ENCODE measurements around the gene FARSB.

The FARSB gene

DNA sequence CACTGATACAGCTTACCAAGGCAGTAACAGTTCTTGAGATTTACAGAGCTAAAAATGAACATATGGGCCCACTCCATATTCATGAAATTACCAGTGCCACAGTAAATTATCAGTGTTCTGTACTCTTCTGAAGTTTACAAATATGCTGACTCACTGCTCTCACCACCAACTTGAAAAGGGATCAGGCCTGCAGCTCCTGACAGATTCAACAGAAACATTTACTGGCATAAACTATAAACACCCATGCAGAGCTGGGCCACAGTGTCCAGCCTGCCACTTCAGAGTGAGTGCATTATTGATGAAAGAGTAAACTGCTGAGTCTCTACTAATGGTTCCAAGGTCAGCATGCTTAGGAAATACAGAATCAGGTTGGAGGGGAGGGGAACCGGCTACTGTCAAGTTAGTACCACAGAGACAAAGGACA, 83.1 kb downstream of the FARSB start:
- Mint-ChIP-seq H3K4me1 (peaks cover 13% of the 10 kb centered on the region), H3K36me3 (peaks cover 19% of the 10 kb centered on the region)
- no peak for DNase-seq

DNA sequence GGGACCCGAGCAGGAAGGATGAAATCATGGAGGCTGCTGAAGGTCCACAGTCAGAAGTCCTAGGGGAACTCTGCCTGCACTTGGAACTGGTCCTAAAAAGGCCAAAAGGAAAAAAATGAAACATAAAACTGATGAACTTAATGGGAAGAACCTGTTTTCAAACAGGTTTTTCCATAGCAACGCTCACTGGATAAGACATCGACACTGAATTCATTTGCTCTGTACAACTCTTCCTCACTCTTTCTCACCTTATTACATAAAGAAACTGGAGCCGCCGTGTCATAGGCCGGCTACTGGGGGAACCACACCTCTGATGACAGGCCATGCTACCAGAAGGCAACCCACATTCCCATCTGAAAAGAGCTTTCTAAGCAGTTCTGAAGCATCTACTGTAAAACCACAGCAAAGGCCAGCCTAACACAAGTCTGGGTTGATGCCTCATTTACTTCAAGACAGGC, 83.6 kb downstream of the FARSB start:
- peaks cover 13% of the 10 kb centered on the region for H3K4me1 Mint-ChIP-seq
- H3K27me3 Mint-ChIP-seq, result no peaks in the 10 kb centered on the region
- peaks cover 19% of the 10 kb centered on the region for H3K36me3 Mint-ChIP-seq
- DNase-seq, result no peak
- peak overlapping the region; percentile 16 for H3K27ac Mint-ChIP-seq
- CTCF ChIA-PET, result interaction anchor here (1.7 kb wide), 1 partner anchor 10 kb away, joined by 7 read pairs; no protein-coding TSS in a partner anchor
- no peaks in the 10 kb centered on the region for H3K9me3 Mint-ChIP-seq
- H3K4me3 Mint-ChIP-seq, result no peak overlapping the region

More for the DNA sequence above, 83.1 kb downstream of the FARSB start:
- Mint-ChIP-seq H3K27ac (peak overlapping the region; percentile 35), H3K9me3 (no peaks in the 10 kb centered on the region), H3K27me3 (no peaks in the 10 kb centered on the region), H3K4me3 (no peak overlapping the region)
- CTCF ChIA-PET, result interaction anchor here (1.7 kb wide), 1 partner anchor 10 kb away, joined by 7 read pairs; no protein-coding TSS in a partner anchor

DNA sequence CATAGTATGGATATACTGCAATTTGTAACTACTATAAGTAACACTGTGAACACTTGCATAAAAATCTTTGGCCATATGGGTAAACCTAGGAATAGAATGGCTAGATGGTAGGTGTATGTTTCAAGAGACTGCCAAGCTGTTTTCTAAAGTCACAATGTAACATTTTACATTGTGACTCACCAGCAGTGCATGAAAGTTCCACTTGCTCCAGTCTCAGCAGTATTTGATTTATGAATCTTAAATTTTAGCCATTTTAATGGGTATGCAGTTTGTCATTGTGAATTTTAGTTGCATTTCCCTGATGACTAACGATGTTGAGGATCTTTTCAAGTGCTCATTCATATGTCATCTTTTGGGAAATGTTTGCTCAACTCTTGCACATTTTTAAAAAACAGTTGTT, 86.1 kb downstream of the FARSB start:
- CTCF ChIA-PET, result interaction anchor here (1.2 to 1.4 kb wide), 2 partner anchors 8 to 19 kb away, joined by 3 to 5 read pairs; no protein-coding TSS in a partner anchor
- no peaks in the 10 kb centered on the region for H3K27me3 Mint-ChIP-seq
- no peak overlapping the region for H3K4me3 Mint-ChIP-seq
- H3K27ac Mint-ChIP-seq, result no peak overlapping the region
- H3K36me3 Mint-ChIP-seq, result peaks cover 28% of the 10 kb centered on the region
- peaks cover 13% of the 10 kb centered on the region for H3K4me1 Mint-ChIP-seq
- no peaks in the 10 kb centered on the region for H3K9me3 Mint-ChIP-seq
- no peak for DNase-seq

DNA sequence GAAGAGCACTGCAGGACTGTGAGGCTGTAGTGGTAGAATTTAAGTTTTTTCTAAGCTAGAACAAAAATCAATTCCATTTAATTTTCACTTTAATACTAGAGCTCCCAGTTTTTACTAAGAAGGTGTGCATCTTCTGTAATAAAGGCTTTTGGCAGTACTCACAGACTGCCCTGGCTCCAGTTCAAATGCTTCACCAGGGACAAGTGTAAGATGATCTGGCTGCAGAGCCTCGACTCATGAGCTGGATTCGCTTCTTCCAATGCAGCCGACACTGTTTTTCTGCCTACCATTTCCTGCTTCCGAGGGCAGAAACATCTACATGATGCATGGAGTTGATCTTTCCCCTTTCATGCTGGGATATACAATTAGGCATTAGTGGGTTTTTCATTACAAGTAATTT, 87.0 kb downstream of the FARSB start:
- Mint-ChIP-seq H3K9me3 (no peaks in the 10 kb centered on the region), H3K4me1 (peaks cover 12% of the 10 kb centered on the region), H3K27ac (no peak overlapping the region), H3K36me3 (peaks cover 24% of the 10 kb centered on the region), H3K27me3 (no peaks in the 10 kb centered on the region), H3K4me3 (no peak overlapping the region)
- CTCF ChIA-PET, result interaction anchor here (1.2 kb wide), 1 partner anchor 18 kb away, joined by 3 read pairs; no protein-coding TSS in a partner anchor
- no peak for DNase-seq

DNA sequence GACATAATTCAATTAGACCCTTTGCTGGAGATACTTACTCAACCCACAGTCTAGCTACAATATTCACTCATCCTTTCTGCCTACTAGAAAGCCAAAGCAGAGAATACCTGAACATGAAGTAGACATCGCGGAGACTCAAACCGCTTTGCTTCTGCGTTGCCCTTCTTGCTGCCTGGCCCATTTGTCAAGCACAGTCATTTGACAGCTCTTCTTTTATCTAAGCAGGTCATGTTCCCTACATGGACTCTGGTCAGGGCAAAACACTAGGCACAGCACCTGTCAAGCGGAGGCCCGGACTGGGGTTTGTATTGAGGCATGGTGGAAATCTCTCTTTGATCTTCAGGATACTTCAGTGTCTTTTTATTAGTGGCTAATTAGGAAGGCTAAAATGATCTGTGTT, 89.7 kb downstream of the FARSB start:
- Mint-ChIP-seq H3K4me3 (no peak overlapping the region), H3K27ac (no peak overlapping the region), H3K4me1 (no peaks in the 10 kb centered on the region), H3K36me3 (peaks cover 17% of the 10 kb centered on the region), H3K27me3 (no peaks in the 10 kb centered on the region), H3K9me3 (no peaks in the 10 kb centered on the region)
- DNase-seq, result no peak
- CTCF ChIA-PET, result no interaction called here

DNA sequence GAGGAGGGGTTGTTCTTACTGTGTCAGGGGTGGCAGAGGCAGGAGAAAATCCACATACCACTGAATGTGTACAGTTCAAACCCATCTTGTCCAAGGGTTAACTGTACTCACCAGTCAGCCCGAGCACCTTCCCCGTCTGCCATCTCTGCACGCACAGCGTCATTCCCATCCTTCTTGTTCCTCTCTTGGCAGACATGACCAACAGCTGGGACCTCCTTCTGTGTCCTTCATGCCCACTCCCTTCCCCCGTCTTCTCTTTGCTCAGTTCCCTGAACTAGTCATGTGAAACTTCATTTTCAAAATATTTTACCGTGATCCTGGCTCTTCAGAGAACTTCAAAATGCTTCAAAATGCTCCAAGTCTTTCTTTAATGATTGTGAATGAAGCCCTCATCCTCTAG, 92.0 kb downstream of the FARSB start:
- Mint-ChIP-seq H3K4me1 (no peaks in the 10 kb centered on the region), H3K4me3 (no peak overlapping the region), H3K27me3 (no peaks in the 10 kb centered on the region), H3K36me3 (peaks cover 12% of the 10 kb centered on the region), H3K27ac (no peak overlapping the region), H3K9me3 (no peaks in the 10 kb centered on the region)
- CTCF ChIA-PET, result interaction anchor here (5.6 kb wide), 1 partner anchor 245 kb away, joined by 60 read pairs; no protein-coding TSS in a partner anchor
- DNase-seq, result no peak

DNA sequence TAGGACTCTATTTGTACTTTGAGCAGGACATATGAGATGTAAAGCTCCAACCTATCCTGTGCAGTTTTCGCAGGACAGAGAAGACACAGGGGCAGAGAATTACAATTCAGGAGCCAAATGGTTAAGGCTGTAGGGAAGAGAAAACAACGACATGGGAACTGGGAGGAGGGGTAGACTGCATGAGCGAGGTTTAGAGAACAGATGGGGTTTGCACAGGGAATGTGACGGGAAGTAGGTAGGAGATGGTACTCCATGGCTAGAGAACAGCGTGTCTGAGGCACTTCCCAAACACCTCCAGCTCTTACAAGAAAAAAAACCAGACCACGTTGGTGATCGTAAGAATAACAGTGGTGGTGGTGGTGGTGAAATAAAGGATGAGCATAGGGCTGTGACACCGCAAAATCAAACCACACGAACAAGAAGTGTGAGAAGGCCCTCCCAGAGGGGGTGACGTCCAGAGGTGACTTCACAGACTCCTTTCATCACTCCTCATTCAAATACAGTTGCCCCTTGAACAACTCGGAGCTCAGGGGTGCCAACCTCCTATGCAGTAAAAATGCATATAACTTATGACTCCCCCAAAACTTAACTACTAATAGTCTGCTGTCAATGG, 92.7 kb downstream of the FARSB start:
- no peaks in the 10 kb centered on the region for H3K27me3 Mint-ChIP-seq
- H3K4me3 Mint-ChIP-seq, result no peak overlapping the region
- H3K27ac Mint-ChIP-seq, result no peak overlapping the region
- peaks cover 11% of the 10 kb centered on the region for H3K36me3 Mint-ChIP-seq
- H3K4me1 Mint-ChIP-seq, result no peaks in the 10 kb centered on the region
- no peaks in the 10 kb centered on the region for H3K9me3 Mint-ChIP-seq
- DNase-seq, result no peak
- CTCF ChIA-PET, result interaction anchor here (1.7 to 5.6 kb wide), 2 partner anchors 9 to 245 kb away, joined by 7 to 60 read pairs; no protein-coding TSS in a partner anchor

DNA sequence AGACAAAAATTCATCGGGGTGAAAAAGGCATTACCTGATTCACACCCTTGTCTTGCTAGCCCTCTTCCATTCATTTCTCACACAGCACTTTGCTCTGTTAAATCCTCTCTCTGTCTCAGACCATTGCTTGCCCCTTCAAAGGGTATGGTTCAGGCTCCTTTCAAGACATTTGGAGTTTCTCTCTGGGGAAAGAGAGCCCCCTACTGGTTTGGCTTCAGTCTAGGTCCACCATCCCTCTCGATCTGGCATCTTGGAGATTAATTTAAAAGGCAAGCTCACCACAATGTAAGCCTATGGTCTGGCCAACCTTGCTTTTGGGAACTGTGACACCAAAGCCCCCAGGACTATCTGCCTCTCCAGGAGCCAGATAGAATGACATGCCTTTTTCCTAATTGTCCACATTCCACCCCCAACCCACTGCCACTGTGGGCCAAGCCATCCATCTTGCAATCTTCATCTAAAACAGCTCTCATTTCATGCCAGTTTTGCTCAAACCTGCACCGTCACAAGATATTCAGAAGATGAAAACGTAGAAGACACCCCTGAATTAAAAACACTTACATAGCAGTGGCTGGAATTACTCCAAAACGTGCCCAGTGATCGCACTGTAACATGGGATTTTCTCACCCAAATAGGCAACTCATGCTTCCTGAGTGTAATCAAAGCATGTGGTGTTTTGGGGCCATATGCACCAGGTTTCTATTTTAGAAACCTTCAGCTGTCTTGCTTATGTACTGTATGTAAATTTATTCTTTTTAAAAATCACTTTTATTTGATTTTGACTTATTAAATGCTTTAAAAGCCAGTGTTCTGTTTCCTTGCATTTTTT, 93.9 kb downstream of the FARSB start:
- Mint-ChIP-seq H3K27ac (no peak overlapping the region), H3K9me3 (no peaks in the 10 kb centered on the region), H3K4me1 (no peaks in the 10 kb centered on the region), H3K27me3 (no peaks in the 10 kb centered on the region), H3K36me3 (peaks cover 11% of the 10 kb centered on the region), H3K4me3 (no peak overlapping the region)
- CTCF ChIA-PET, result interaction anchor here (0.5 to 5.6 kb wide), 16 partner anchors 8 to 1985 kb away, joined by 3 to 60 read pairs (median 3); no protein-coding TSS in a partner anchor
- peak; percentile 43 for DNase-seq

DNA sequence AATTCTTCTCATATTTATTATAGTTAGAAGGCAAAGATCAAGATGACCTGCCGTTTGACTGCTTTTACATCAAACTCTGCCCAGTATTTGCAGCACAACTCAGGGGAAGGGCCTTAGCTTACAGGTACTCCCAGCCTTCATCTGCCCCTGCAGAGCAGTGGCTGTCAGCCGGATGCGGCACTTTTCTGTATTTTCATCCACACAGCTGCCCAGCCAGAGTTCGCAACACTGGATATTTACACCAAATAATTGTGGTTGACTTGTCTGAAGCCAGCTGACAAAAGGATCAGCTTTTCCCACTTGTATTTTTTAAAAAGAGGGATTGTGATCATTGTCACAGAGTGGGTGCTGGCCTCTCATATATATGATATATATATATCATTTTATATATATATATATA, 94.7 kb downstream of the FARSB start:
- no peak overlapping the region for H3K4me3 Mint-ChIP-seq
- H3K27ac Mint-ChIP-seq, result no peak overlapping the region
- H3K36me3 Mint-ChIP-seq, result peaks cover 3% of the 10 kb centered on the region
- no peak for DNase-seq
- H3K27me3 Mint-ChIP-seq, result no peaks in the 10 kb centered on the region
- no peaks in the 10 kb centered on the region for H3K4me1 Mint-ChIP-seq
- no peaks in the 10 kb centered on the region for H3K9me3 Mint-ChIP-seq
- CTCF ChIA-PET, result interaction anchor here (1.2 to 5.6 kb wide), 6 partner anchors 9 to 505 kb away, joined by 3 to 60 read pairs (median 4); no protein-coding TSS in a partner anchor

DNA sequence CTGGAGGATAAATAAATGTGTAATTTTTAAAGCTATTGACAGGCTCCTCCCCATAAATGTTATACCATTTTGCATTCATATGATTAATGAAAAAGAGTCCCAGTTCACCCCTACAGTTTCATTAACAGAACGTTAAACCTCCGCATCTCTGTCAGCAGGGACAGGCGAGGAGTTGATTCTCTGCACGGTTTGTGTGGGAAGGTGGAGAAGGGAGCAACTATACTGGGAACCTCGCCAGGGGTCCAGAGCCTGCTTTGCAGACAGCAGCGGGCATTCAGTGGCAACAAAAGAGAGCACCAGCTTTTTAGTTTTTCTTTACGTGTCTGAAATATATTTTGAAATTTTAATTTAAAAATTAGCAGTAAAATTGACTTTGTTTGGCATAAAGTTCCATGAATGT, 101.4 kb downstream of the FARSB start:
- CTCF ChIA-PET, result interaction anchor here (1.2 kb wide), 1 partner anchor 236 kb away, joined by 3 read pairs; no protein-coding TSS in a partner anchor
- H3K9me3 Mint-ChIP-seq, result no peaks in the 10 kb centered on the region
- no peaks in the 10 kb centered on the region for H3K27me3 Mint-ChIP-seq
- no peaks in the 10 kb centered on the region for H3K36me3 Mint-ChIP-seq
- H3K4me3 Mint-ChIP-seq, result no peak overlapping the region
- H3K4me1 Mint-ChIP-seq, result no peaks in the 10 kb centered on the region
- DNase-seq, result no peak
- H3K27ac Mint-ChIP-seq, result no peak overlapping the region

DNA sequence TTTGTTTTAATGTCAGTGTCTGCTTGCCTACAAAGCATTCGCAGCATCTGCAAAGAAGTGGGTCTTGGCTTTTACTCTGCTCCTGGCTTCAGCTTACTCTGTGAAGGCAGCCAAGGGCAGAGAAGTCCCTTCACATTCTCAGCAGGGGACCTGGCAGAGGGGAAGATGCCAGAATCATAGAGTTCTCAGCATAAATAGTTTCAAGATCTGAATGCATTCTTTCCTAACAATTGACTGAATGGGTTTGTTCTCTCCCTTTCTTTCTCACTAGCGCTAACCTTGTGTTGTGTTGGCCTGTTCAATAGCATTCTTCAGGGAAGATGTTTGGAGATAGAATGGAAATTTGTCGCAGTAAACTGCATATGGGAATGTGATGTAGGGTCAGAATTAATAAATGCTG, 106.9 kb downstream of the FARSB start:
- Mint-ChIP-seq H3K27ac (no peak overlapping the region), H3K36me3 (no peaks in the 10 kb centered on the region), H3K27me3 (no peaks in the 10 kb centered on the region), H3K9me3 (no peaks in the 10 kb centered on the region), H3K4me1 (no peaks in the 10 kb centered on the region), H3K4me3 (no peak overlapping the region)
- DNase-seq, result no peak
- CTCF ChIA-PET, result no interaction called here

DNA sequence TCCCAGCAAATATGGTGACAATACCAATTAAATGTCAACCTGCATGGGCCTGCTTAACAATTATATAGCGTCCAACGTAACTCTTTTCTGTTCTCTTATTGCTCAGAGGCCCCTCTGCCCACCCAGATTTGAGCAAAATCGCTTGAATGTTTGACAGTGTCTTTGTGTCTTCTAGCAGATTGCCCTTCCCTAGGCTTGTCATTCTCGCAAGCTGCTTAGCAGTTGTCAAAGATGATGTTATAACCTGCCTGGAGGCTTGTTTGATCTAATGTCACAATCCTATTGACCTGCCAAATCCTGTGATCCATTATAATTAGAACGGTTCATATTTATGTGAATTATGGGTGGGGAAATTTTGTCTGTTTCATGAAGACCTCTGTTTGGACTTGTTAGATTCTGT, 108.8 kb downstream of the FARSB start:
- Mint-ChIP-seq H3K4me1 (no peaks in the 10 kb centered on the region), H3K9me3 (no peaks in the 10 kb centered on the region), H3K27me3 (no peaks in the 10 kb centered on the region), H3K4me3 (no peak overlapping the region), H3K27ac (no peak overlapping the region), H3K36me3 (no peaks in the 10 kb centered on the region)
- CTCF ChIA-PET, result no interaction called here
- DNase-seq, result no peak

DNA sequence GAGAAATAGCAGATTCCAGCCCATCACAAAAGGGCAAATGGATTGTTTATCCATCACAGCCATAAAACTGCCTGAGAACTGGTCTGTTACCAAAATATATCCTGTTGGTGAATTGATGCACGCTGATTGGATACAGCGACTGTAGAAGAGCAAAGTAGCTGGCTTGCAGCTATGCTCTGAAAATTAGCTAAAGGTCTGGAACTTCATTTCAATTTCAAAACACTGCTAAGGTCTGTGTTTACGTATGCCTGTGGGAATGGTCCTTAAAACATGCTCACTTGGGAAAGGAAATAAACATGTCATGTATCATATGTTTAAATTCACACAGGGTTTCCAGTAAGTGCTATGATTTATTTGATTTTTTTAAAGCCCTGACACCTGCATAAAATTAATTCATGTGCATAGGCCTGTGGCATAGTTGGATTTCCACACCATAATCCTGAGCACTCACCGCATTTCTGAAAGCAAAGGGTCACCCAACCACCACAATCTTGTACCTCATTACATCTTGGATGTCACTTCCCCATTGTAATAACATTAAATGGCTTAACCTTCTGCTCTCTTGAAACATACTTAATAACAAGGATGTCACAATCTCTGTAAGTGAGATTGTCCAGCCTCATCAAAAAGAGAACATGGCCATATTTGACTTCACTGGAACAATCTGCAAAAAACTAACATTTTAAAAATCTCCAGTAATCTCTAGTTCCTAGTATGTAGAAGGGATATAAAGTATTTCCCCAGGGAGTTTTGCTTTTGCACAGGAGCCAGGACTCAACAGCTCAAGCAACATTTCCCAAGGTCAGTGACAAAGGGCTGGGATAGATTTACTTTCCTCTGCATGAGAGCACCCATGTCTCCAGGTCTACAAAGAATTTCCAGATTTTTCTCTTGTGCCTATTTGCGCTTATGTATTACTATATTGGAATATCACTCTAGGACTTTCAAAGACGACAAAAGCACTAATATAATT, 109.8 kb downstream of the FARSB start:
- CTCF ChIA-PET, result no interaction called here
- no peak overlapping the region for H3K4me3 Mint-ChIP-seq
- H3K36me3 Mint-ChIP-seq, result no peaks in the 10 kb centered on the region
- DNase-seq, result no peak
- H3K27me3 Mint-ChIP-seq, result no peaks in the 10 kb centered on the region
- no peaks in the 10 kb centered on the region for H3K4me1 Mint-ChIP-seq
- no peak overlapping the region for H3K27ac Mint-ChIP-seq
- no peaks in the 10 kb centered on the region for H3K9me3 Mint-ChIP-seq

All from activated naive CD4-positive, alpha-beta T cell treated with anti-CD3 and anti-CD28 coated beads, Interleukin-2, amount 10 ng/mL, durations not matched to agents 7 days and 5 days (primary cell).